Hypothalamus (tissue), 51 donors: ENCODE measurements around the gene TMEM242.
"Not testable (repeated sequence)": the region's sequence is repeated elsewhere in the genome, so short reads cannot be mapped to it uniquely, and the experiment has no call there.

Experiments used
- DNase-seq, 51 donors: peaks; one replicate each; lab custom pipeline; 2025; lab: John Stamatoyannopoulos, UW

The TMEM242 gene

DNA sequence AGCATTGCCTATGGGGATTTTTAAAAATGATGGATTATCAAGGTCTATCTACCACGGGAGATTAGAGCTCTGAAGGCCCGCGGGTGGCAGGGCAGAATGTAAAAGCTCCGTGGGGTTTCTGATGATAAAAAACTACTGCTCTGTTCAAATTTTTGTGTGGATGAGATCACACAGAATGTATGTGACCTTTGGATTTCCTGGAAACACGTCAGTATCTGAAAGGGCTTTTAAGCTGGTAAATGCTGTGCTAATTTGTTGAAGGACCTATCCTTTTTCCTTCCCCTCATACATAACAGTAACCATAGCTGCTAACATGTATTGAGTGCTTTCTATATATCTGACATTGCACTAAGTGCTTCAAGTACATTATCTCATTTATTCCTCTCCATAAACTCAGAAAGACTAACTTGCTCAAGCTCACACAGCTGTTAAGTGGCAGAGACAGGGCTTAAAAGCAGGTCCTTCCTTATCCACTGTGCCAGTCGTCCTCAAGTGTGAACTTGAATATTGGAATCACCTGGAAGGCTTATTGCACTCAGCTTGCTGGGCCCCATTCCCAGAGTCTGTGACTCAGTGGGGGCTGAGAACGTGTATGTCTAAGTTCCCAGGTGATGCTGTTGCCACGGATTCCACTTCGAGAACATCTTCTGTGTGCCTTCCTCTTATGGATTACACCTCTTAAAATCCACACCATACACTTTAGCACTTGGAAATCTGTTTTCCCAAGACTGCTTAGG lies 1.9 kb upstream of the TMEM242 start:
- DNase-seq, result no peak

DNA sequence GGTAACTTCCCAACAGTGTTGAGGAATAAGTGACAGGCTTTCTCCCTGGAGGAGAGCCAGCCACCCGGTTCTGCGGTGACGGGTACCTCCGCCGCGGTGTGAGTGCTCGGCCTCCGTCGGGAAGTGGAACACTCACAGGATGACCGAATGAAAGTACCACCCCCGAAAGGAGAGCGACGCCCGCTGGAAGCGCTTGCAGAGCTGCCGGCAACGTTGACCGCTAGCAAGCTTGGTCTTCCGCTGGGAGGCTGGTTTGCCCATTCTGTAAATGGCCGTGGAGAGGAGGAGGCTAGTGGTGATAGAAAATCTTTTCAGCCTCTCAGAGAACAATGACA lies 614 bp upstream of the TMEM242 start:
- DNase-seq, result no peak

DNA sequence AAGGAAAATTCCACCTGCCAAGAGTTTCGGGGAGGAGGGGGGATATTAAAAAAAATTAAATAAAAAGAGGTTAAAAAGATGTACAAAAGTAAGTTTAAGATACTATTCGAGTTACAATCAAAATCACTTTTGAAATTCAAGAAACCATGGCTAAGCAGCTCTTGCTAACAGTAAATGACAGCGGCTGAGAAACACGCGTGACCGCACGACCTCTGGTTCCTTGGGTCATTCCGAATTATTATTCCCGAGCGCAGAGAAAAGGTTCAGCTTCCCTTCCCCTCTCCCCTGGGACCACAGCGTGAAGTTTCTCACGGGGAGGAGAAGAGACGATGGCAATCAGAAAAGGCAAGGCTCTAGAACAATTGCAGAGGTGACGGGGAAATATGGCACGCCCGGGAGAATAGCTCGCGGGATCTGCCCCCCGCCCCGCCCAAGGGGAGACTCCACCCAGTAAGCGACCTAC lies 496 bp downstream of the TMEM242 start:
- DNase-seq, result no peak

DNA sequence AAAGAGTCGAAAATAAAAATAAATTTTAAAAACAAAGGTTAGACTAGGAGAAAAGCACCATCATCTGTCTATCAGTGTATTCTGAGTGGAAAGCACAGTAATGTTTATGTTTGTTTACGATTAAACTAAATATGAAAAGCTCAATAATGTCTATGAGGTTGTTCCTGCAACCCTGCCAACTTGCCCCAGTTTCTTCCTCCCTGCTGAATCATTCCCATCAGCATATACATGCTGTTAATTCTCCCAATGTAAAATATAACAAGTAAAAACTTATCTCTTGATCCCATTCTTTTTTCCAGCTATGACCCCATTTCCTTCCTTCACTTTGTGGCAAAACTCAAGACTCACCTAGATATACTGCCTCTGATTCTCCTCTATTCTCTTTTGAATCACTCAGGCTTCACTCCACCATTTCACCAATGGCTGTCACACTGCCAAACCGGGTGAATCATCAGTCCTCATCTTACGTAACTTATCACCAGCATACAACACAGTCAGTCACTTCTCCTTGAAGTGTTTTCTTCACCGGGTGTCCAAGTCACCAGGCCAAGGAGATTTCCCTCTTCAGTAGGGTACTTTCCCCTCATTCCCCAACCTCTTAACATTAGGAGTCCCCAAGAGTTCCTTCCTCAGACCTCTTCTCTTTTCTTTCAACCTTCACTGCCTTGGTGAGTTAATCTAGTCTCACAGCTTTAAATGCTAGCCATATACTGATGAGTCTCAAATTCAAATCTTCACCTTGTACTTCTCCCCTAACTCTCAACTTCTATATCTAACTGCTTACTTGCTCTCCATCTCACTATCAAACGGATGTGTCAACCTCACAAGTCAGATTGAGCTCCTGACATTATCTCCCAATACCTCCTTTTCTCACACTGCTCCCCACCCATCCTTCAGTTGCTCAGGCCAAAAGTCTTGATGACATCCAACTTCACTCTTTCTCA lies 6.2 kb downstream of the TMEM242 start:
- no peak for DNase-seq

DNA sequence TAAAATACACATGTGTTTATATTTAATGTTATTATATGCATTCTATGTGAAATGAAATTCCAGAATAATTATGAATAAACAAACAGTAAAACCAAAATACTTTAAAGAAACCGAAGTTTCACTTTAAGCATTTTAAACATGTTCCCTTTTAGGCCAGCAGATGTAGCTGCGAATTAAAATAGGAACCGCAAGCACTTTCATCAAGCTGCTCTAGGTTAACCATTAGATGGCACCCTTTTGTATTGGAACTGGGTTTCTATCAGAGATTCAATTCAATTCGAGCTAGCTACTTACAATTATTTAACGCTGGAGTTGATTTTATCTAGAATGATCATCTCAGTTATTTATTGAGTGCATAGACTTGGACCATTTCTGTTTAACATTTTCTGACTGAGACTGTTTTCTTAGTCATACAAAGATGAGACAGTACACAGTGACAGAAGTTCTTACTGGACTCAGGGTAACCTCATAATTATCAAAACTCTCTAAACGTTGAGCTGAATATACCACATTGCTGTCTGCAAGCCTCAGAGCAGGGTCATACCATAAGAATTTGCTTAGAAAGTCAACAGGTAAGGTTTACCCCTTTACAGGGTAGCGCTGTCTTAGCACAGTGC lies 8.5 kb downstream of the TMEM242 start:
- DNase-seq, result no peak

DNA sequence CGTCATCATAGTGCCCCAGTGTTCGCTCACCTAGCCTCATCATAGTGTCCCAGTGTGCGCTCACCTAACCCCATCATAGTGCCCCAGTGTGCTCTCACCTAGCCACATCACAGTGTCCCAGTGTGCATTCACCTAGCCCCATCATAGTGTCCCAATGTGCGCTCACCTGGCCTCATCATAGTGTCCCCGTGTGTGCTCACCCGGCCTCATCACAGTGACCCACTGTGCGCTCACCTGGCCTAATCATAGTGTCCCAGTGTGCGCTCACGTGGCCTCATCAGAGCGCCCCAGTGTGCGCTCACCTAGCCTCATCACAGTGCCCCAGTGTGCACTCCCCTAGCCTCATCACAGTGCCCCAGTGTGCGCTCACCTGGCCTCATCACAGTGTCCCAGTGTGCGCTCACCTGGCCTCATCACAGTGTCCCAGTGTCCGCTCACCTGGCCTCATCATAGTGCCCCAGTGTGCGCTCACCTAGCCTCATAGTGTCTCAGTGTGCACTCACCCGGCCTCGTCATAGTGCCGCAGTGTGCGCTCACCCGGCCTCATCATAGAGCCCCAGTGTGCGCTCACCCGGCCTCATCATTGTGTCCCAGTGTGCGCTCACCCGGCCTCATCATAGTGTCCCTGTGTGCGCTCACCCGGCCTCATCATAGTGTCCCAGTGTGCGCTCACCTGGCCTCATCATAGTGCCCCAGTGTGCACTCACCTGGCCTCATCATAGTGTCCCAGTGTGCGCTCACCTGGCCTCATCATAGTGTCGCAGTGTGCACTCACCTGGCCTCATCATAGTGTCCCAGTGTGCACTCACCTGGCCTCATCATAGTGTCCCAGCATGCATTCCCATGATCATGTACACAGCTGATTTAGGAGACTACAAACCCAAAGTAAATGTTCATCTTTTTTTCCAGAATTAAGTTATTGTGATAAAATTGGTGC lies 9.5 kb downstream of the TMEM242 start:
- DNase-seq, result no peak

DNA sequence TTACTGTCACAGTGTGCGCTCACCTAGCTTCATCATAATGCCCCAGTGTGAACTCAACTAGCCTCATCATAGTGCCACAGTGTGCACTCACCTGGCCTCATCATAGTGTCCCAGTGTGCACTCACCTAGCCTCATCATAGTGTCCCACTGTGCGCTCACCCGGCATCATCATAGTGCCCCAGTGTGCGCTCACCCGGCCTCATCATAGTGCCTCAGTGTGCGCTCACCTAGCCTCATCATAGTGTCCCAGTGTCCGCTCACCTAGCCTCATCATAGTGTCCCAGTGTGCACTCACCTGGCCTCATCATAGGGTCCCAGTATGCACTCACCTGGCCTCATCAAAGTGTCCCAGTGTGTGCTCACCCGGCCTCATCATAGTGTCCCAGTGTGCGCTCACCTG lies 10.6 kb downstream of the TMEM242 start:
- no peak for DNase-seq

DNA sequence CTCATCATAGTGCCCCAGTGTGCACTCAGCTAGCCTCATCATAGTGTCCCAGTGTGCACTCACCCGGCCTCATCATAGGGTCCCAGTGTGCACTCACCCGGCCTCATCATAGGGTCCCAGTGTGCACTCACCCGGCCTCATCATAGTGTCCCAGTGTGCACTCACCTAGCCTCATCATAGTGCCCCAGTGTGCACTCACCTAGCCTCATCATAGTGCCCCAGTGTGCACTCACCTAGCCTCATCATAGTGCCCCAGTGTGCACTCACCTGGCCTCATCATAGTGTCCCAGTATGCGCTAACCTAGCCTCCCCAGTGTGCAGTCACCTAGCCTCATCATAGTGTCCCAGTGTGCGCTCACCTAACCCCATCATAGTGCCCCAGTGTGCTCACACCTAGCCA lies 12.6 kb downstream of the TMEM242 start:
- not testable (repeated sequence) for DNase-seq

DNA sequence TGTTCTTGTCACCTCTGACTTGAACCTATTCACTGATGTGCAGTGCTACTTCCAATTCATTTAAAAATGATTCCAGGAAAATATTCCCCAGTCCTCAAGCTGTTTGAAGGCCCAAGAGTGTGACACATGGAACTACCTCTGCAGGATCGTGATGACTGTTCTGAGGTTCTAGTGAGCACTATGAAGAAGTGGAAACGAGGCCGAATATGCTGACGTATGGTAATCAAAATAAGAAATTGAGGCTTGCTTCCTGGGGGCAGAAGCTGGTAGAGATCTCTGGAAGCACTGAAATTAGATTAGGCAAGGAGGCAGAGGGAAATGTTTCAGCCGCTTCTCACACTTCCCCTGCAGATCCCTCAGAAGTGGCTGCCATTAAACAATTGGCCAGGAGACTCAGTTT lies 15.7 kb downstream of the TMEM242 start:
- DNase-seq, result no peak

DNA sequence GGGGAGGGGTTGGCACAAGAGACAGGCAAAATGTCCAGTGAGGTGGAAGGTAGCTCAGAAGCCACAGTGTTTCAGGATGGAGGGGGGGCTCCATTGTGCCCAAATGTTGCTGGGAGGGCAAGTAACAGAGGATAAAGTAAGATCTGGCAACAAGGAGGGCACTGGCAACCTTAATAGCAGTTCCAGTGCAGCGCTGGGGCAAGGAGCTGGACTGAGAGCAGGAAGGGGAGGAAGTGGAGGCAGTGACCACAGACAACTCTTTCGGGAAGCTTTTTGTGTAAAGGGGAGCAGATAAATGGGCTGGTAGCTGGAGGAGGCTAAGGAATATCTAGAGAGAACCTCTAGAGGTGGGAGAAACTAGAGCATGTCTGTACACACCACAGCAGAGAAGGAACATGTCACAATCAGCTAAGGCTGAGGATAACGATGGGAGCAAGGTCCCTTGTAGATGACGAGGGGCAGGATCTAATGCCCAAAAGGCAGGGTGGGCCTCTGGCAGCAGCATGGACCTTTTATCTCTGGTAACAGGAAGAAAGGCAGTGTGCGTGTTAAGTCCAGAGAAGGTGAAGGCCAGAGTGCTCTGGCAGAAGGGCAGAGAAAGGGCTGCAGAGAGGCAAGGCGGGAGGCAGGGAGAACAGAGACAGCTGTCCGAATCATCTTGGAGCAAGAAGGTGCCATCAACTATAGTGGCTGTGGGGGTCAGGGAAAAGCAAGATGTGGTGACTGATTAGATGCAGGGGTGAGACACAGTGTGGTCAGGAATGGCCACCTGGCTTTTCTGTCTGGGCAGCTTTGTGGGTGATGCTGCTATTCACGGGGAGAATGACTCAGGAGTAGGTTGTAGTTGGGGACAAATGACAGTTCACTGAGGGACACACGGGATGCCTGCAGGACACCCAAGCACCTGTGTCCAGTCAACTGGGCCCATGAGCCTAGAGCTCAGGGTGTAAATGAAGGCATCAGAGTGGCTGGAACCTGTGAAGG lies 17.4 kb downstream of the TMEM242 start:
- no peak for DNase-seq

DNA sequence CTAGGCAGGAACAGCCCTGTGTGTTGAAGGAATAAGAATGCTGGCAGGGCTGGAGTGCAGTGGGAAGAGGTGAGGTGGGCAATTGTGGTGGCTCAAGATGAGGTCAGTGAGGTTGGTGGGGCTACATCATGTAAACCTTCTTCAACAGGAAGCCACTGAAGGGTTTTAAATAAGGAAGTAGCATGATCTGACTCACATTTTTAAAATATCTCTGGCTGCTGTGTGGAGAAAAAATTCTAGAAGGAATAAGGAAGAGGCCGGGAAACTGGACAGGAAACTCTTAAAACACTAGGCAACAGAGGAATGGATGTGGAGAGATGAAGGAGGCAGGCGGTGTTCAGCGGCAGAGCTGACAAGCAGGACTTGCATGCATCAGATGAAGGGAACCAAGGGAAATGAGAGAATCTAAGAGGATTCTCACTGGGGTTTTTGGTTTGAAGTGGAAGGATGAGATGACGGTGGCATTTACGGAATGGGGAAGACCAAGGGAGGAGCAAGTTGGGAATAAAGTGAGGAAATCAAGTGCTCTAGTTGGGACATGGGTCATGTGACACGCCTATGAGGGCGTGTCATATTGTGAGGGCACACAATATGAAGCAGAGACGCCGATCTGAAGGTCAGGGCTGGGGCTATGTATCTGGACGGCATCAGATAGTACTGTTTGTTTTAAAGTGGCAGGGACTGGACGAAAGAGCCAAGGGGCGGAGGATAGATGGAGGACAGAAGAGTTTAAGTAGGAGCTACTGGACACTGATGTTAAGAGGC lies 18.2 kb downstream of the TMEM242 start:
- DNase-seq, result no peak

DNA sequence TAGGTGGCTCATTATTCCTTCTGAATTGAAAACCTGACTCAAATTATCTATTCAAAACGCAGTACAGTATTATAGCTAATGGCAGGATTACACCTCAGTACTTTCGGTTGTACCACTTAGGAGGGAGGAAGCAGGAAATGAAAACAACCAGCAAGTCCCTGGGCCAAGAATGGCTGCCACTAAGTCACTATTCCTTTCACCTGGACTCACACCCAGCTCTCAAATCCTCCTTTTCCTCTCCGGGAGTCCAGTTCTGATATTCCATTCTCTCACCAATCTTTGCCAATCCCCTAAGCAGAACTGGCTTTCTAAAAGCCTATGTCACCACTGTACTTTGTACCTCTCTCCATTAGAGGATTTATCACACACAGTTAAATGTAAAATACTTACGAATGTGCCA lies 20.6 kb downstream of the TMEM242 start:
- DNase-seq, result no peak

DNA sequence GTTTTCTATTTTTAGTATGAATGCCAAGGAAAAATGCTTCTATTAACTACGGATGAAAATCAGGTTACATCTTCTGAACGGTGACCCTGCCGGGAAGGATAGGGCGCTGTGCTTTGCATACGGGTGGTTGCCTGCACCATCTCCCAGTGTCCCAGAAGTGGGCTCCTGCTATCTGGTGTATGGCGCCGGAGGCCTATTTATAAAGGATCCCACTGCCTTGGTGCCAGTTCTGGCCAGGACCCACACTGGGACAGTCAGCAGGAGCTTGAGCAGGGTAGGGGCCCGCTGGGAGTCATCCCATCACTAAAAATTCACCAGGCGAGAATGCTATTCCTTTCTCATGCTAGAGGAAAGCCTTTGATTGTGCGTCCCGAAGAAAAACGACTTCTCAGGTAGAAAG lies 22.9 kb downstream of the TMEM242 start:
- no peak for DNase-seq

DNA sequence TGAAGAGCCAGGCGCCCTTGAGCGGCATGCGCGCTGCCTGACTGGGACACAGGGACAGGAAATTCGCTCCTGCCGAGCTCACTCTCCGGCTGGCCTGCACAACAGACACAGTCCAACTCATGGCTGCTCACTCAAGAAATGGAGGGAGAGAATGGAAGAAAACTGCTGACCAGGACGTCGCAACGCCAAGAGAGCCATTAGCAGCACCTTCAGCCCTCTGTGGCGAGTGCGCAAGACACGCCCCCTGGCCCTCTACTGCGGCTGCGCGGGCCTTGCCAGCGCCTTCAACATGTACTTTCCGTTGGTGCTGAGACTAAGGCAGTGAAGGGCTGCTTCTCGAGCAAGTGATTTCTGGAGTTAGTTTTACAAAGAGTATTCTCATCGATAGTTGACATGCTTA lies 23.3 kb downstream of the TMEM242 start:
- DNase-seq, result no peak

DNA sequence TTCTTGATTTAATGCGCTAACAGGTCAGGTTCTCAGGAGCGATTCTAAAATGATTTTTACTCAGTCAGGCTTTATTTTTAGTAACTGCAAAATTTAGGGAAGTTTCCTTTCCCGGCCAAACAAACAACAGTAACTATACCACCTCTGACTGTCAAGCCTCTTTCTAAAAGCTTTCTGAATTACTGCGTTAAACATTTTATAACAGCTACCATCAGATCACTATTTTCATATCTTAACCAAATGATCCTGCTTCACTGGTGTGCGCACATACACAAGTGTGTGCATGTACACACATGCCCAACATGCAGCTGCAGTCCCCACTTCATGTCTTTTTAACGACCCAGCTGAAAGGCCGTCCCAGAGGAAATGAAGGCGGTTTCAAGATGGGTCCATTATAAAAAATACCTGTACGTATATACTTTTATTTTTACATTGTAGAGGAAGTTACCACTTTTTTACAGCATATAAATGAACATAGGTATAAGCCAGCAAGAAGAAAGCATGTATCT lies 25.0 kb downstream of the TMEM242 start:
- DNase-seq, result no peak

DNA sequence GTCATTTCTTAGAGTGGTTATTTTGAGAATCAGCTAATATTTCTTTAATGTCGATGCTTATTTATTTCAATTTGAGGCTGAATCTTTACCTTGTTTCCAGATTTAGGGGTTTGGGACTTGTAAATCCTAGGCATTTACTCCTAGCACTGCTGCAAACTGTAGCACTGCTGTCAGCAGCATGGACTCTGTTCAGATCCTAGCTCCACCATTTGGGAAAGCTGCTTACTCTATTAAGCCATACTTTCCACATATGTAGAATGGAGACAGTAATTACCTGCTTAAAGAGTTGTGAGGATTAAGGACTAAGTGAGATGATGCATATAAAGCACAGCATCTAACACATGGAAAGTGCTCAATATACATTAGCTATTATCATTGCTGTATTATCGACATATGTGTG lies 28.7 kb downstream of the TMEM242 start:
- DNase-seq, result no peak

DNA sequence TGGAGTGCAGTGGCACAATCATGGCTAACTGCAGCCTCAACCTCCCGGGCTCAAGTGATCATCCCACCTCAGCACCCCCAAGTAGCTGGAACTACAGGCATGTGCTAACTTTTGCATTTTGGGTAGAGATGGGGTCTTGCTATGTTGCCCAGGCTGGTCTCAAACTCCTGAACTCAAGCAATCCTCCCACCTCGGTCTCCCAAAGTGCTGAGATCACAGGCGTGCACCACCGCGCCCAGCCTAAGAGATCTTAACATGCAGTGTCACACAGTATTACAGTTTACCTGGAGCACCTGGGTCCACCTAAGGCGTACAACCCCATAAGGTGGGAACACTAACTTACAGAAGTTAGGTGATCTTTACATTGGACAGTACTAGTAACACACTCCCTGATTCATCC lies 29.5 kb downstream of the TMEM242 start:
- no peak for DNase-seq

DNA sequence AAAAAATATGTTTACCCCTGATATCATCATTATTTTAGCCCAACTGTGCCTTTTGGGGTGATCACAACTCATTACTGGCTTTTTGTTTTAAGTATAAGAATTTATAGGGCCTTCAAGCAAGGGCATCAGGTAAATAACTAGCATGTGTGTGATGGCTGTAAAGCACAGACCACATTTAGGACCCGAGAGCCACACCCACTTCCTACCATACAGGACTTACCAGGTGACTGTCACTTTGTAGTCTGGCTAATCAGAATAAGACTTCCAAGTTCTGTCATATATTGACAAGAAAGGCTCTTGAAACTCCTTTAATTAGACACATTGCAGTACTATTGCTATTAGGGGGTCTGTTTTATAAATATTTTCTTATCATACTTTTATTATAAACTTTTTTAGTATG lies 31.1 kb downstream of the TMEM242 start:
- no peak for DNase-seq
